Stimulated activated CD4-positive, alpha-beta T cell treated with anti-CD3 and anti-CD28 coated beads, TNF-alpha, amount 100 ng/mL, for 1 hour (primary cell): ENCODE data around the gene SLC39A10.

Source experiments
- DNase-seq, 3 donors: peaks; one replicate each; pipeline ENCODE4 v3.0.0-alpha.2; 2020; ENCODE audit warnings: low read depth in 3 of 3, low spot score in 1 of 3

Gene SLC39A10

DNA sequence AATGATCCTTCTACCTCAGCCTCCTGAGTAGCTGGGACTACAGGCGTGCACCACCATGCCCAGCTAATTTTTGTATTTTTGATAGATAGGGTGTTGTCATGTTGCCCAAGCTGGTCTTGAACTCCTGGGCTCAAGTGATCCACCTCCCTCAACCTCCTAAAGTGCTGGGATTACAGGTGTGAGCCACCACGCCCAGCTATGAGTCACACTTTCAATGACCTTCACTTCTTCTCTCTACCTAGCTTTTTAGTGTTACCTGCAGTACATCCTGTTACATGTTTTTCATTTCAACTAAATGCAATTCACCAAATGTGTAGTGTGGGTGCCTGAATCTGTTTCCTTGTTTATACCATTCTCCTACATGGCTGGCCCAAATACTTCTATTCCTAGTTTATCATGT, 64.0 kb downstream of the SLC39A10 start:
- DNase-seq: no peak

DNA sequence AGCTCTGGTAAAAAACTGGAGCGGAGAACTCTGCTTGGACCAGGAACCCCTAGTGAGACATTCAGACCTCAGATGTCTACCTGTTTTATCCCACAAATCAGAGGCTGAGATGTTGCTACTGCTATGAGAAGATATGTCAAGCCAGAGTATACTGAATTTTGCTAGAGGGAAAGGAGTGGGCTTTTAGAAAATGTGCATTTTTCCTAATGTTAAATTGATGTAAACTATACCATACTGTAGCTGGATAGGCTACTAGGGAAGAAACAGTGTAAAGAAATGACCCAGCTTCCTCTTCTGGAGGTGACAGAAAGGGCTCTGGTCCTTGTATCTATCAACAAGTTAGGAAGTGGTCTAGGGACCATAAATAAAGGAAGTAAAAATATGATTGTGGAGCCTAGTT, 65.0 kb downstream of the SLC39A10 start:
- DNase-seq: no peak

DNA sequence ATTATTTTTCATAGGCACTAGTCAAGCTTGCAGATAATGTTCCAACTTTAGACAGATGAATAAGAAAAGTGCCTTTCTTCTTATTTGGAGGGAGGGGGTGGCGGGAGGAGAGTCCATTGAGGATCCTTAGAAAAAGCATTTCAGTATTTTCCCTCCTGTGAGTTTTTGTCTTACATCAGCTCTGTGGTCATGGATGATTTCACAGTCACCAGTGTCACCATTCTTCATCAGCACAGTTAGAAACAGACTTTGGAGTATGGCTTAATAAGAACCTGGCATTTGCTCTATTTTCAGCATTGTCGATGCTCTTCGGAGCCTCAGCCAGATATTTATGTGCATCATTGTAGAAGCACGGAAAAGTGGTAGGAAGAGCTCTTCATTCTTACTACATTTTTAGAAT, 70.1 kb downstream of the SLC39A10 start:
- DNase-seq: no peak

DNA sequence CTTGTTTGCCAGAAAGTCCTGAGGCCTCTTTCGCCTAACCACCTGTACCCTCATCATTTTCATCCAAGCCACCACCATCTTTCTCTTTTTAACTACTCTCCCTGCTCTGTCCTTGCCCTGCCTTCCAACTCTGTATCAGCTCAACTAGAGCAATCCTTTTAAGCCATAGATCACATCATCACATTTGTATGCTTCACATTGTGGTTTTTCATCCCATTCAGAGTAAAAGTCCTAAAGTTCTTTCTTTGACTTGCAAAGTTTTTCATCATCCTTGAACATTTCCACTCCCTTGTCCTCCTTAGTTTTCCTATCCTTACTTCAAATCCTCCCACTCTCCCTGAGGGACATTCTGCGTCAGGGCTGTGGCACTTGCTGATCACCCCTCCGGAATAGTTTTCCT, 73.9 kb downstream of the SLC39A10 start:
- DNase-seq: no peak

DNA sequence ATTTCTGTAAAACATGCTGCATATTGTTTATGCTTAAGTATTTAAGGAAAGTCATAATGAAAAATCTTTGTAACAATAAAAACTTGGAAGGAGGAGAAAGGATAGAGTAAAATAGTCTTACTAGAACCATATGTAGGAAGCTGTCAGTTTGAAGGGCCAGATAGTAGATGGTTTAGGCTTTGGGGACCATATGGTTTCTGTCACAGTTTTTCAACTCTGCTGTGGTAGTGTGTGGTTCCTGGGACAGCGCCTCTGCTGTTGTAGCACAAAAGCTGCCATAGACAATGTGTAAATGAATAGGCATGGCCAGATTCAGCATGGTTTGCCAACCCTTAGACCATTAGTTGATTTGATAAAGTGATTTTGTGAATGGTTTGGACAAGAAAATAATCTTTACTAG, 75.5 kb downstream of the SLC39A10 start:
- DNase-seq: no peak

DNA sequence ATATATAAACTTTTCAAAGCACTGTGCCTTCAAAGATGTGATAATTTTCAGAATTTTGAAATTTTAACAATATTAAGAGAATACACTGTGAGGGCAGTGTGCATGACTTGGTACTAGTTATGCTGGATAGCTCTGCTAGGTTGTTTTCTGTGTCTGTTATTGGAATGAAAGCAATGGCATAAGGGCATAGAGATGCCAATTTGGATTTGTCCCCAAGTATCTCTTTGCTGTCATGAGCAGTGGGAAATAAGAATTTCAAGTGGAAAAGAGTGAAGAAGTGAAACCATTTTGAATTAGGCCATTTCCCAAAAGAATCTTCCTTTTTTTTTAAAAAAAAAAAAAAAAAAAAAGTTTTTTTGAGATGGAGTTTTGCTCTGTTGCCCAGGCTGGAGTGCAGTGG, 76.8 kb downstream of the SLC39A10 start:
- DNase-seq: no peak

DNA sequence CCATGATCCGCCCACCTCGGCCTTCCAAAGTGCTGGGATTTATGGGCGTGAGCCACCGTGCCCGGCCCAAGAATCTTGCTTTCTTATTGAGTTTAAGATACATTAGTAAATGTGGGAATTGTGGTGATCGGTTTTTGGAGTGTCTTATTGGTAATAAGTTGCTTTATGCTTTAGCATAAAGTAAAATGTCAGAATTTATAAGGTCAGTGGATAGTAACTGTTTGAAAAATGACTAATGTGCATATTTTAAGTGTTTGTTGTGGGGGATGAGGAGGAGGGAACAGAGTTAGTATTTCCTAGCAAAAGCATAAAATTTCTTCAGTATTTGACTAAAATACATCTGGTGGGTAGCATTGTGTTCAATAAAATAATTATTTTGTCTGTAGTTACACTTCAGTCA, 77.4 kb downstream of the SLC39A10 start:
- no peak for DNase-seq

DNA sequence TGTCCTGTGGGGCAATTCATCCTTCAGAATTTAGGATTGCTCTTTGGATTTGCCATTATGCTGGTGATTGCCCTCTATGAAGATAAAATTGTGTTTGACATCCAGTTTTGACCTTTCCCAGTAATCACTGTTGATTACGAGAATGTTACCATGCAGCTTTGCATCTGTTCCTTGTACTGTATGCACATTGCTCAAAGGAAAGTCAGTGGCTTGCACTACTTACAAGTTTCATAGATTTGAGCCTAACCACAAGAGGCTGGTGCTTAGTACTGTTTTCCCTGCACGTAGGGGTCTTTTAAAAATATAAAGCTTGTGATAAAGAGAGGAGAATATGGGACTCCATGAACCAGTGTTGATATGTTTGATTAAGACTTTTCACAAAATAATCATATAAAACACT, 77.9 kb downstream of the SLC39A10 start:
- DNase-seq: no peak

DNA sequence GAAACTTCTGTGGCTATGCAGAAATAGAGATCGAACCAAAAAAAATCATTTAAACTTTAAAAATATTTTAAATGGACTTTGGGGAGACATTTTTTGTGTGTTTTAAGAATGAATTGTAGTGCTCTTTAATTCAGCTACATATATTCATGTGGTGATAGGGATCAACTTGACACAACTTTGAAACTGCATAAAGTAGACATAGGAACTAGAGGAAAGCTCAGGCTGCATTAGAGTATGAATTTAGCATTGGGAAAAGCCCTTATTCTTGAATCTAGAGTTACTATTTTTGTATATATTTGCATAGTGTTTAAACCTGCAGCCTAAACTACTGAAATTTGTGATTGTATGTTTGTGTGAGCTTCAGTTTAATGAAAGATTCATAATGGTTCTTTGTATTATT, 78.3 kb downstream of the SLC39A10 start:
- no peak for DNase-seq

DNA sequence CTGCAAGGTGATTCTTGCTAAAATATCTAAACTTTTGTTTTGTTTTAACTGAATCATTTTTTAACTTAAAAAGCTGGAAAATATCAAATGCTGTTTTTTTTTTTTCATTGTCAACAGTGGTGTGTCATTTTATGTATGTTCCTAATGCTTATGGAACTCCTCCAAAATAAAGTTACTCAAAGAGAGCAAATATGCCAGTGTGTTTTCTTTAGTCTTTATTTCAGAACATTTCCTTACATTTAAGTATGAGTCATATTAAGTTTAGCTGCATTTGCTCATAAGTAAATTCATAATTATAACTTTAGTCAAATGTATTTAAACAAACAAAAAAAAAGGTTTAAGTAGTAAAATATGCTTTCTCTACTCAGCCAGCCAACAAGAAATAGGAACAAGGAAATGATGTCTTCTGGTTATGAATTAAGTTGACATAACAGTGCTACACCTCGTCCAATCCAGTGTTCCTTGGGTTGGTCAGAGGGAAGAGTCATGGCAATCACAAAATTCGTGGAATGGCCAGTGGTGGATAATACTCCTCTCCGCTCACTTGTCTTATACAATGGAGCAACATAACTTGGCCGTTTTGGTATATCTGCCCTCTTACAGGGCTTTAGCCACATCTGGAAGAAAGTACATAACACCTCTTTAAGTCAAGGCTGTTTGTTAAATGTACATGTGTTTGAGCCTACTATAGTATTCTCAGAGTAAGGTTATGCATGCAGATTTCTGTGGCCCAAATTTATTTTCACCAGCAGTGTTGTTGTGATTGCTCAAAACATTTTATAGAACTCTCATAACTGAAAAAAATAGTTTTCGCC, 80.7 kb downstream of the SLC39A10 start:
- DNase-seq: no peak

DNA sequence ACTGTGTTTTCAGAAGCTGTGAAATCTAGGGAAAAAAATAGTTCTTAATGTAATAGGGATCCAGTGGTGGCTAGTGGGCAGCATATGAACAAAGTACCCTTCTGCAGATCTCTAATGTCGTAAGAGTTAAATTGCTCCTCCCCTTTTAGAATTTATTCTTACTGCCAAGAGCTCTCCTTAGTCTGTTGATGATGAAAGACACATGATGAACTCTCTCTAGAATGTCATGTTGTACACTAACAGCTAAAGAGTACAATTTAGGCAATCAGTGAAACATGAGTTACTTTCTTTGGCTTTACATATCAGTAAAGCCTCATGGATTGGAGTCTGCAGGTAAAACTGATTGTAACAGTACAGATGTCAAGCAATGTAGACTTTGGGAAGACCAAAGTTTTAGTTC, 84.2 kb downstream of the SLC39A10 start:
- no peak for DNase-seq

DNA sequence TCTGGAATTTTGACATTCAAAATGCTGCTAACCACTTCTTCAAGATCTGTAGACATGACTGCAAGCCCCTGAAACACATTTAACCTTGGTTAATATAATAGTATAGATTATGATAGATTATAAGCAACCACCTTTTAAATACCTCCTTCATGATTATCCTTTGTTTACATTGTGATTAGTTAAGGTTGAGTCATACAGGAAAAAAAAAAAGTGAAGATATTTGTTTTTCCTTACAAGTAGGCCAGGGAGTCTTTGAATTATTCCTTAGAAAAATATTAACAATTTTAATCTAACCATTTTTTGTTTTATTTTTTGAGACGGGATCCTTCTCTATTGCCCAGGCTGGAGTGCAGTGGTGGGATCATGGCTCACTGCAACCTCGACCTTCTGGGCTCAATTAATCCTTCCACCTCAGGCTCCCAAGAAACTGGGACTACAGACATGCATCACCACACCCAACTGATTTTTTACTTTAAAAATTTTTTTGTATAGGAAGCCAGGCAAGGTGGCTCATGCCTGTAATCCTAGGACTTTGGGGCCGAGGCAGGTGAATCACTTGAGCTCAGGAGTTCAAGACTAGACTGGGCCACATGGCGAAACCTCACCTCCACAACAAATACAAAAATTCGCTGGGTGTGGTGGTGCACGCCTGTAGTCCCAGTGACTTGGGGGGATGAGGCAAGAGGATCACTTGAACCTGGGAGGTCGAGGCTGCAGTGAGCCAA, 99.4 kb downstream of the SLC39A10 start:
- DNase-seq: no peak

DNA sequence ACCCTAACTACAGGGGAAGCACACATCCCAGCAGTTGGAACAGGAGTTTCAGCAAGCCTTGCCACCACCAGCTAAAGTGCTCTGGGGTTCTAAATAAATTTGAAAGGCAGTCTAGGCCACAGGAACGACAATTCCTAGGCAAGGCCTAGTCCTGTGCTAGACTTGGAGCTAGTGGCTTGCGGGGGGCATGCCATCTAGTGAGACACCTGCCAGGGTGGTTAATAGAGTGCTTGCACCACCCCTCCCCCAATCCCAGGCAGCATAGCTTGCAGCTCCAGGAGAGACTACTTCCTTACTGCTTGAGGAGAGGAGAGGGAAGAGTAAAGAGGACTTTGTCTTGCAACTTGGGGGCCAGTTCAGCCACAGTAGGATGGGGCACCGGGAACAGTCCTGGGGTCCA, 101.8 kb downstream of the SLC39A10 start:
- no peak for DNase-seq

DNA sequence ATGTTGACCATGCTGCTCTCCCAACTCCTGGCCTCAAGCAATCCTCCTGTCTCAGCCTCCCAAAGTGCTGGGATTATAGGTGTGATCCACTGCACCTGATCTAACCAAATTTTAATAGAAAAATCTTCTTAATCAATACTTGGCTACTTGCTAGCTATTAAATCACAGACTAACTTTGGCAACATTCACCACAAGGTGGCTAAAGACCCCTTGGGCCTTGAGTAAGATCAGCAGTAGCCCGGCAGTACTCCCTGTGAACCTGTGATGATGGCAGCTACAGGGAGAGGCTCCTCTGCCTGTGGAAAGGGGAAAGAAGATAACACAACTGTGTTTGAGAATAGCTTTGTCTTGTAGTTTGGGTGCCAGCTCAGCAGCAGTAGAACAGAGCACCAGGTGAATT, 102.9 kb downstream of the SLC39A10 start:
- no peak for DNase-seq

DNA sequence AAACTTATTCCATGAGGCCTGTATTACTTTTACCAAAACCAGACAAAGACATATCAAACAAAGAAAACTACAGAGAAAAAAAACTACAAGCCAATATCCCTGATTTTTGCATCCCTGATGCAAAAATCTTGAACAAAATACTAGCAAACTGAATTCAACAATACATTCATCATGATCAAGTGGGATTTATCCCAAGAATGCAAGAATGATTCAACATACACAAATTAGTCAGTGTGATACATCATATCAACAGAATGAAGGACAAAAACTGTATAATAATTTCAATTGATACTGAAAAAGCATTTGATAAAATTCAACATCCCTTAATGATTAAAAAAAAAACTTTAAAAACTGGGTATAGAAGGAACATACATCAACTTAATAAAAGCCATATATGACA, 106.8 kb downstream of the SLC39A10 start:
- no peak for DNase-seq

DNA sequence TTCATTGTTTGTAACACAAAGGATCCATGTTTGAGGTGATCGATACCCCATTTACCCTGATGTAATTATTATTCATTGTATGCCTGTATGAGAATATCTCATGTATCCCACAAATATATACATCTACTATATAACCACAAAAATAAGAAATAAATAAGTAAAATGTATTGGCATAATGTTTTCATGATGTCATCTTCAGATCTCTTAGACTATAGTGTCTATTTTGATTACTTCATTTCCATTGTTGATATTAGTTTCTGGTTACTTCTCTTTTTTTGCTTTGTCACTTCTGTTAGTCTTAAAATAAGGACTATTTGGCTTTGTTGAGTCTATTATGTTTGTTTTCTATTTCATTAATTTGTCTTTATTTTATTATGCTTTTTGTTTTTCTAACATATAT, 109.7 kb downstream of the SLC39A10 start:
- no peak for DNase-seq

DNA sequence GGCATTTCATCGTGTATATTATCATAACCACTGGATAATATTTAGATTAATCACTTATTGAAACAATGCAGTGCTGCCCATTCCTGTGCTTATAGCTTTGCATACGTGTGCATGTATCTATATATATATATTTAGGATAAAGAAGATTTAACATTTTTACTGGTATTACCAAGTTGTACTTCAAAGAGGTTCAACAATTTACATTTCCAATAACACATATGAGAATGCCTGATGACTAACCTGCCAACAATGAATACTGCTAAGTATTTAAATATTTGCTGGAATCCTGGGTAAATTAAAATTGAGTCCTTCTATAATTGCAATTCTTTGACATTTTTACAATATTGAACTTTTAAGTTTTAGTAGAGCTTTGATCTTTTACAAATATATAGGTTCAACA, 111.4 kb downstream of the SLC39A10 start:
- DNase-seq: no peak

DNA sequence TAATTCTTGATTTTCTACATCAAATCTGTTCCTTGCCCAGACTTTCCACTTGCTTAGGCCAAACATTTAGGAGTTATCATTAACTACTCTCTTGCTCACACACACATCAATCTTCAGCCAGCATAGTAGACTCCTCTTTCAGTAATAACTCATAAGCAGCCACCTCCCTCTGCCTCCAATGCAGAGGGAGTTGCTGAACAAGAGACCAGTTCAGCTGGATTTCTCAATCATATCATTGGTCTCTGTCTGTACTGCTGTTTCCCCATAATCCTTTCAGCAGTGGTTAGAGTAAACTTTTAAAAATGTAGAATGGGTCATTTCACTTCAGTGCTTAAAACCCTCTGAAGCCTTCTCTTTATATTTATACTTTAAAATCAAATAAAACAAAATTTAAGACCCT, 112.9 kb downstream of the SLC39A10 start:
- no peak for DNase-seq

DNA sequence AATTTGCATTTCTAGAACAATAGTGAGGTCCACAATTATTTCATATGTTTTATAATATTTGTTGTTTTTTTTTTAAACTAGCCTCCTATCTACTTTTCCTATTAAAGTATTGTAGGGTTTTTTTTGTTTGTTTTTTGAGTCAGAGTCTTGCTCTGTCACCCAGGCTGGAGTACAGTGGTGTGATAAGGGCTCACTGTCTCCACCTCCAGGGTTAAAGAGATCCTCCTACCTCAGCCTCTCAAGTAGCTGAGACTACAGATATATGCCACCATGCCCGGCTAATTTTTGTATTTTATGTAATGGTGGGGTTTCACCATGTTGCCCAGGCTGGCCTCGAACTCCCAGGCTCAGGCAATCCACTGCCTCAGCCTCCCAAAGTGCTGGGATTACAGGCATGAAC, 122.5 kb downstream of the SLC39A10 start:
- DNase-seq: no peak

DNA sequence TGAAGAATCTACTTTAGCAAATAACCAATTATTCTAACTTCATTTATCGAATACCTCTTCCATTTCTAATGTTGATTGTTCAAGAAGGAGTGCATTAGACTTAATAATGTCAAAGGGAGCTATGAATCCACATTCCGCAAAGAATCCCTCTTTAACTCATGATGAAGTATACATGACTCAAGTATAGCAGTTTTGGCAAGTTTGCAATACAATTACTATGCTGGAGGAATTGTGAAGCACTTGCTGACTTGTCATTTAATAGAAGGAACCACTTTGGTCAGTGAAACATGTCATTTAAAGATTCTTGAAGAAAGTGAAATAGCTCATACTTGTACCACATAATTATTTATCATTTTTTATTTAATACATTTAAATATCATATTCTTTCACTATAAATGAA, 125.1 kb downstream of the SLC39A10 start:
- no peak for DNase-seq
